Adrenal gland (tissue), 12 donors: Measurements from ENCODE around the gene ZSWIM6. TPM values are rescaled to one million over a fixed set of nuclear protein-coding genes. Genes with fewer than 3 reads are reported as not detected.
A peak's percentile ranks its signal among the peaks of the same experiment; 100 is the strongest.

Experiments used
- DNase-seq, 7 donors: peaks; one replicate each; pipeline ENCODE4 v3.0.0-alpha.2; 2019 to 2020
- H3K27ac ChIP-seq, 5 donors: fragments of 200-600 bp; sonication (generic) in 4 of 5; 1 replicate in 3 of 5; 2 replicates in 2 of 5; pipeline versions ENCODE4 v1.5.1 to v1.8.0; 2016 to 2020; ENCODE audit warnings: mild to moderate bottlenecking in 1 of 5
- H3K27me3 ChIP-seq: fragments of 200-600 bp; 2 replicates; pipeline ENCODE4 v1.8.0; 2021
- H3K36me3 ChIP-seq, 2 donors: fragments of 200-600 bp; replicated peaks in 1 of 2; 1 replicate in 1 of 2; 2 replicates in 1 of 2; pipeline versions ENCODE4 v1.5.1 to v1.8.0; 2018 to 2022
- H3K4me1 ChIP-seq, 2 donors: fragments of 200-600 bp; replicated peaks in 1 of 2; 1 replicate in 1 of 2; 2 replicates in 1 of 2; pipeline versions ENCODE4 v1.5.1 to v1.8.0; 2018 to 2021
- H3K4me3 ChIP-seq, 4 donors: fragments of 200-600 bp; sonication (generic) in 3 of 4; one replicate each; pipeline ENCODE4 v1.5.1; 2016 to 2018
- H3K9me3 ChIP-seq, 3 donors: fragments of 200-600 bp; sonication (generic) in 1 of 3; replicated peaks in 1 of 3; 1 replicate in 2 of 3; 2 replicates in 1 of 3; pipeline versions ENCODE4 v1.5.1 to v1.8.0; 2016 to 2021
- POLR2A ChIP-seq, 2 donors: fragments of 450-650 bp; IDR thresholded peaks; one replicate each; pipeline ENCODE4 v1.6.1; 2017; ENCODE audit warnings: antibody characterized with exemption in 2 of 2, mild to moderate bottlenecking in 2 of 2, moderate library complexity in 1 of 2
- WGBS, 4 donors: extraction: QIAGEN DNeasy Blood & Tissue Kit in 2 of 4; methylation state at CpG; one replicate each; pipeline versions ENCODE4 v1.1.5 to v1.1.7; 2013 to 2017; 5-methylcytosine and 5-hydroxymethylcytosine counted together
- intact Hi-C, 2 donors: fragments of 100-400 bp; cut with DNase I; formaldehyde crosslinking; loops; one replicate each; pipeline versions ENCODE4 v1.14.1 to v1.15.0; 2022 to 2023
- polyA plus RNA-seq, 3 donors: library from polyadenylated mRNA; stranded (reverse); fragments of 200-250 nt in 2 of 3; fragments of 350-450 nt in 1 of 3; fragmentation: Illumina TruSeq in 1 of 3; extraction: RNeasy Lipid Tissue Mini Kit (QIAGEN cat#74804) in 1 of 3; gene quantifications; one replicate each; pipeline ENCODE4 v1.2.3, GENCODE V29; 2013 to 2014
- total RNA-seq, 9 donors: library from RNA; depleted of rRNA in 4 of 9; stranded (reverse); fragments of >200 nt in 4 of 9; fragments of 120-200 nt in 1 of 9; fragmentation: NEBNext Ultra II Directional in 1 of 9; extraction: Animal tissue kit (Norgen Biotek cat#: 25700) in 1 of 9; gene quantifications; one replicate each; pipeline versions ENCODE4 v1.1.0 to v1.2.4, GENCODE V29; 2013 to 2023
- TF ChIP-seq, protein P1 (sequence below), 6 experiments: fragments of 450-650 bp in 4 of 6; fragments of 200-600 bp in 2 of 6; sonication (generic) in 1 of 6; IDR thresholded peaks; 1 replicate in 5 of 6; 2 replicates in 1 of 6; pipeline versions ENCODE4 v1.5.1 to v1.8.0; 2016 to 2021; ENCODE audit warnings: antibody characterized with exemption in 6 of 6, mild to moderate bottlenecking in 2 of 6, moderate library complexity in 1 of 6
- donor health status: healthy with polysubstance abuse.
- donor health status: Bipolar disorder and iron deficiency.
- donor health status: DM: yes; HTN: yes; CAD: no.
- donor health status: DM: no; HTN: no; CAD: no.
- donor health status: DM: no; HTN: no; CAD: no.
- donor health status: DM: yes; HTN: yes; CAD: no.

ZSWIM6 gene
- total and polyA plus RNA-seq, 12 donors: 5.5 to 14.6 (median 8.3) TPM

- no peaks in the 10 kb centered on the region for H3K27me3 ChIP-seq
Observed at GRCh38 chr5:61329550-61330128, 2.4 kb upstream of the ZSWIM6 start.

GRCh38 chr5:61330341-61330844 is 1.7 kb upstream of the ZSWIM6 start:
- DNase-seq: peak; percentile 26 to 68 (median 42)
- no peak for TF ChIP-seq POLR2A (IDR thresholded peaks at IDR 0.05)
- TF ChIP-seq, protein P1, sequence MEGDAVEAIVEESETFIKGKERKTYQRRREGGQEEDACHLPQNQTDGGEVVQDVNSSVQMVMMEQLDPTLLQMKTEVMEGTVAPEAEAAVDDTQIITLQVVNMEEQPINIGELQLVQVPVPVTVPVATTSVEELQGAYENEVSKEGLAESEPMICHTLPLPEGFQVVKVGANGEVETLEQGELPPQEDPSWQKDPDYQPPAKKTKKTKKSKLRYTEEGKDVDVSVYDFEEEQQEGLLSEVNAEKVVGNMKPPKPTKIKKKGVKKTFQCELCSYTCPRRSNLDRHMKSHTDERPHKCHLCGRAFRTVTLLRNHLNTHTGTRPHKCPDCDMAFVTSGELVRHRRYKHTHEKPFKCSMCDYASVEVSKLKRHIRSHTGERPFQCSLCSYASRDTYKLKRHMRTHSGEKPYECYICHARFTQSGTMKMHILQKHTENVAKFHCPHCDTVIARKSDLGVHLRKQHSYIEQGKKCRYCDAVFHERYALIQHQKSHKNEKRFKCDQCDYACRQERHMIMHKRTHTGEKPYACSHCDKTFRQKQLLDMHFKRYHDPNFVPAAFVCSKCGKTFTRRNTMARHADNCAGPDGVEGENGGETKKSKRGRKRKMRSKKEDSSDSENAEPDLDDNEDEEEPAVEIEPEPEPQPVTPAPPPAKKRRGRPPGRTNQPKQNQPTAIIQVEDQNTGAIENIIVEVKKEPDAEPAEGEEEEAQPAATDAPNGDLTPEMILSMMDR (IDR thresholded peaks at IDR 0.05): no peak
- intact Hi-C loops: loop anchor here (5.0 to 10.0 kb wide), 4 partner anchors 74 to 334 kb away; partner anchors contain the start of gene SMIM15 (in 1 of the 2)
- Histone ChIP-seq H3K4me1 (peaks cover 0 to 26% of the 10 kb centered on the region in 2 donors), H3K27ac (peak overlapping the region; percentile 29 to 99 (median 91)), H3K9me3 (no peaks in the 10 kb centered on the region), H3K27me3 (no peaks in the 10 kb centered on the region), H3K36me3 (no peaks in the 10 kb centered on the region), H3K4me3 (peak overlapping the region; percentile 33 to 98 (median 79))
- 0 to 4% (median 1%) methylated on average over 20 to 30 of the region's 30 CpGs for WGBS, 4 donors

More at GRCh38 chr5:61329550-61330128, 2.4 kb upstream of the ZSWIM6 start:
- TF ChIP-seq, protein P1 (IDR thresholded peaks at IDR 0.05): no peak
- TF ChIP-seq POLR2A (IDR thresholded peaks at IDR 0.05): no peak
- peaks cover 0 to 18% of the 10 kb centered on the region in 2 donors for H3K4me1 ChIP-seq
- DNase-seq: no peak
- no peaks in the 10 kb centered on the region for H3K9me3 ChIP-seq
- H3K4me3 ChIP-seq: peak overlapping the region in 1 of 4 donors; percentile 98
- intact Hi-C loops: loop anchor here (5.0 to 10.0 kb wide), 5 partner anchors 75 to 335 kb away; partner anchors contain the start of gene SMIM15 (in 1 of the 2)
- H3K36me3 ChIP-seq: no peaks in the 10 kb centered on the region
- 56 to 67% (median 62%) methylated on average over 10 of the region's 10 CpGs for WGBS, 4 donors
- H3K27ac ChIP-seq: peak overlapping the region in 2 of 5 donors; percentile 45 to 91

GRCh38 chr5:61330845-61331406 is 1.1 kb upstream of the ZSWIM6 start:
- intact Hi-C loops: loop anchor here (5.0 to 10.0 kb wide), 4 partner anchors 74 to 334 kb away; partner anchors contain the start of gene SMIM15 (in 1 of the 2)
- H3K27ac ChIP-seq: peak overlapping the region; percentile 29 to 99 (median 91)
- DNase-seq: peak; percentile 71 to 82 (median 75)
- 1 to 5% (median 1%) methylated on average over 4 to 80 of the region's 80 CpGs; no CpG with 5 or more reads in 1 of the 4 donors for WGBS, 4 donors
- TF ChIP-seq, protein P1 (IDR thresholded peaks at IDR 0.05): peak in 5 of 6 experiments; percentile 30 to 69 (median 52)
- peak; percentile 27 to 44 for TF ChIP-seq POLR2A (IDR thresholded peaks at IDR 0.05)
- no peaks in the 10 kb centered on the region for H3K9me3 ChIP-seq
- H3K4me3 ChIP-seq: peak overlapping the region; percentile 33 to 98 (median 79)
- no peaks in the 10 kb centered on the region for H3K36me3 ChIP-seq
- H3K27me3 ChIP-seq: no peaks in the 10 kb centered on the region
- H3K4me1 ChIP-seq: peaks cover 0 to 28% of the 10 kb centered on the region in 2 donors

- peak overlapping the region in 3 of 5 donors; percentile 91 to 99 (median 95) for H3K27ac ChIP-seq
- no peaks in the 10 kb centered on the region for H3K9me3 ChIP-seq
- 0% methylated on average over 41 to 68 of the region's 69 CpGs; no CpG with 5 or more reads in 2 of the 4 donors for WGBS, 4 donors
- H3K4me1 ChIP-seq: peaks cover 0 to 28% of the 10 kb centered on the region in 2 donors
- H3K27me3 ChIP-seq: no peaks in the 10 kb centered on the region
- no peaks in the 10 kb centered on the region for H3K36me3 ChIP-seq
- peak overlapping the region in 2 of 4 donors; percentile 18 to 98 for H3K4me3 ChIP-seq
- peak; percentile 43 to 73 (median 59) for DNase-seq
- intact Hi-C loops: loop anchor here (5.0 to 10.0 kb wide), 4 partner anchors 72 to 332 kb away; partner anchors contain the start of gene SMIM15 (in 1 of the 2)
- TF ChIP-seq, protein P1 (IDR thresholded peaks at IDR 0.05): no peak
- no peak for TF ChIP-seq POLR2A (IDR thresholded peaks at IDR 0.05)
Observed at GRCh38 chr5:61332358-61332749, 296 bp downstream of the ZSWIM6 start.
